Epithelial cell of proximal tubule (primary cell): ENCODE results near the gene ABCC11. TPM values are rescaled to one million over a fixed set of nuclear protein-coding genes. Genes with fewer than 3 reads are reported as not detected.
"Not testable (repeated sequence)": the region's sequence is repeated elsewhere in the genome, so short reads cannot be mapped to it uniquely, and the experiment has no call there.

ENCODE experiments used
- DNase-seq: peaks from one replicate; pipeline ENCODE4 v3.0.0-alpha.2; 2011; ENCODE audit warnings: low read depth
- H3K4me3 ChIP-seq: 2 replicates; pipeline ENCODE4 v1.5.1; 2011; ENCODE audit warnings: low read depth, mild to moderate bottlenecking, low read length
- total RNA-seq: library from RNA; depleted of rRNA; stranded (reverse); fragments of >200 nt; gene quantifications from 2 replicates; pipeline ENCODE4 v1.2.3, GENCODE V29; 2015
- TF ChIP-seq, protein P1 (sequence below): conservative IDR thresholded peaks from 2 replicates; pipeline ENCODE4 v1.5.1; 2012; ENCODE audit warnings: low read depth, mild to moderate bottlenecking, low read length

Gene ABCC11
- total RNA-seq, 1 donor from 2014 or later = not detected

GRCh38 chr16:48250520-48251278 lies 3.4 kb upstream of the ABCC11 start:
- DNase-seq = no peak
- H3K4me3 ChIP-seq = no peak overlapping the region
- TF ChIP-seq, protein P1, sequence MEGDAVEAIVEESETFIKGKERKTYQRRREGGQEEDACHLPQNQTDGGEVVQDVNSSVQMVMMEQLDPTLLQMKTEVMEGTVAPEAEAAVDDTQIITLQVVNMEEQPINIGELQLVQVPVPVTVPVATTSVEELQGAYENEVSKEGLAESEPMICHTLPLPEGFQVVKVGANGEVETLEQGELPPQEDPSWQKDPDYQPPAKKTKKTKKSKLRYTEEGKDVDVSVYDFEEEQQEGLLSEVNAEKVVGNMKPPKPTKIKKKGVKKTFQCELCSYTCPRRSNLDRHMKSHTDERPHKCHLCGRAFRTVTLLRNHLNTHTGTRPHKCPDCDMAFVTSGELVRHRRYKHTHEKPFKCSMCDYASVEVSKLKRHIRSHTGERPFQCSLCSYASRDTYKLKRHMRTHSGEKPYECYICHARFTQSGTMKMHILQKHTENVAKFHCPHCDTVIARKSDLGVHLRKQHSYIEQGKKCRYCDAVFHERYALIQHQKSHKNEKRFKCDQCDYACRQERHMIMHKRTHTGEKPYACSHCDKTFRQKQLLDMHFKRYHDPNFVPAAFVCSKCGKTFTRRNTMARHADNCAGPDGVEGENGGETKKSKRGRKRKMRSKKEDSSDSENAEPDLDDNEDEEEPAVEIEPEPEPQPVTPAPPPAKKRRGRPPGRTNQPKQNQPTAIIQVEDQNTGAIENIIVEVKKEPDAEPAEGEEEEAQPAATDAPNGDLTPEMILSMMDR = no peak

- TF ChIP-seq, protein P1 = no peak
- DNase-seq = no peak
- H3K4me3 ChIP-seq = peak overlapping the region; percentile 69
Observed at GRCh38 chr16:48246066-48246465, 1.3 kb downstream of the ABCC11 start.

GRCh38 chr16:48244863-48245195 lies 2.5 kb downstream of the ABCC11 start:
- no peak for DNase-seq
- peak overlapping the region; percentile 69 for H3K4me3 ChIP-seq
- TF ChIP-seq, protein P1 = no peak

- H3K4me3 ChIP-seq = peak within 1 kb of the TSS; percentile 69
- TF ChIP-seq, protein P1 = no peak
- DNase-seq = peak; percentile 36
Observed at GRCh38 chr16:48244080-48244862, 3.1 kb downstream of the ABCC11 start, which contains the start of gene LONP2. Gene LONP2 (plus strand): TSS chr16:48244300. CDS start chr16:48244389, 89 bp downstream.

DNA sequence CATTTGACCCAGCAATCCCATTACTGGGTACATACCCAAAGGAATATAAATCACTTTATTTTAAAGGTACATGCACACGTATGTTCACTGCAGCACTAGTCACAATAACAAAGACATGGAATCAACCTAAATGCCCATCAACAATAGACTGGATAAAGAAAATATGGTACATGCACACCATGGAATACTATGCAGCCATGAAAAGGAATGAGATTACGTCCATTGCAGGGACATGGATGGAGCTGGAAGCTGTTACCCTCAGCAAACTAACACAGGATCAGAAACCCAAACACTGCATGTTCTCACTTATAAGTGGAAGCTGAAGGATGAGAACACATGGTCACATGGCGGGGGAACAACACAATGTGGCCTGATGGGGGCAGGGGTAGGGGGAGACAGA lies 7.2 kb downstream of the ABCC11 start:
- H3K4me3 ChIP-seq, DNase-seq: not testable (repeated sequence)

GRCh38 chr16:48236286-48236685 lies 11.1 kb downstream of the ABCC11 start:
- no peak for DNase-seq
- TF ChIP-seq, protein P1 = no peak
- no peak overlapping the region for H3K4me3 ChIP-seq

DNA sequence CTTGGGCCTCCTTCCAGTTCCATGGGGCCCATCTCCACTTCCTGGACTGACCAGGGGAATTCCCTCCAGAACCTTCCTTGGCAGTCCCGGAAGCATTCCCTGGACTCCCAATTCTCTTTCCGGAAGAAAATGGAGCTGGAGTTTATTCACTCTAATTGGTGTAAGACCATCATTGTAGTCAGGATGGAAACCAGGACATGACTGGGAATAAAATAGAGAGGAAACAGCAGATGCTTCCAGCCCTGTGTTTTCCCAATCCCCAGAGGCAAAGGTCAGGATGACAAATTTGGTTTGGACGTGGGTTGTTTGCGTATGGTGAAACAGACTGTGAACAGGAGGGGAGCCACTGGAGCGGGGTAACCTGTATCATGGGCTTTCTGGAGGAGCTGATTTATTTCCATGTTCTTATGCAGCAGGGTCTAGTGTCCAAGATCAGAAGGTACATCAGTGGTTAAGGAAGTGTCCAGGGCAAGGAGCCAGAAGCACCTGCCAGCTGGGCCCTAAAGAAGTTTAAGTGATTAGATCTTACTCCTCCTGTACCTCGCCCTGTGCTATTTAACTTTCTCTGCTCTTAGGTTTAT lies 11.7 kb downstream of the ABCC11 start:
- H3K4me3 ChIP-seq = no peak overlapping the region
- no peak for DNase-seq
- TF ChIP-seq, protein P1 = no peak
